ENCODE results near the gene ITPR2. TPM values are rescaled to one million over a fixed set of nuclear protein-coding genes. Genes with fewer than 3 reads are reported as not detected.
A peak's percentile ranks its signal among the peaks of the same experiment; 100 is the strongest.
"Not testable (repeated sequence)": the region's sequence is repeated elsewhere in the genome, so short reads cannot be mapped to it uniquely, and the experiment has no call there.

Gene ITPR2
- total RNA-seq, 1 donor from 2014 or later = 71.7 TPM

- ATAC-seq (peak; percentile 88), DNase-seq (ENCODE audit: low spot score) (peak; percentile 79)
- intact Hi-C loops (cut with DNase I) = no loop called here
Observed at GRCh38 chr12:26853303-26854030, 20.5 kb upstream of the ITPR2 start.

DNA sequence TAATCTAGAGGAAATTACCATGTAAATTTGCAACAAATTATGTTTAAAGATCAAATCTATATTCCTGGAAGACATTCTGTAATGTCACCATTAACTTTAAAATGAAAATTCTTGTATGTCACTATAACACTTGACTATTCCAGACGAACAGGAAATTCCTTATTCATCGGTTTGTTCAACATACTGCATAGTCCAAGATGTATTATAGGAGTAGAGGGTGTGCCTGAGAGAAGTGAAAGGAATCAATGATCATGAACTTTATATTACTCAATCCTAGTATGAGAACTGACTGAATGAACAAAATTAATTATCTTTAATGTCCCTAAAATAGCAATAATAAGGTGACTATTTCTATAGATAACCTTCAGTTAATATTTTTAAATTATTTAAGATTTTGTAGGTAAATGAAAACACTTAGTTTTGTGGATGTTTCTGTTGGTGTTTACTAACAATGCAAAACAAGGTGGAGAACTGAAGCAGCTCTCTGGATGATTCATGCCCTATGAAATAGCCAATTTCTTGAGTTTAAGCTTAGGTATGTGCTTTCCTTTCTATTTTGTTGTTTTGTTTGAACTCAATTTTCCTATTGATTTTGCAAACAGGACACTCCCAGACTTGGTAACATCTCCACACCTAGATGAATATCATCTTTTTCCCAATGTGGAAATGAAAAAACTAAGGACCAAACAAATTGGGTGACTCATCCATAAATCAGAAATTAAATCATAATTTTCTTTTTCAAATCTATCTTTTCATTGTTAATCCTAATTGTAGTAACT, 18.2 kb upstream of the ITPR2 start:
- DNase-seq (ENCODE audit: low spot score) = no peak
- no peak for ATAC-seq
- intact Hi-C loops (cut with DNase I) = no loop called here

GRCh38 chr12:26848156-26848825, 15.3 kb upstream of the ITPR2 start:
- intact Hi-C loops (cut with DNase I) = no loop called here
- ATAC-seq = no peak
- DNase-seq (ENCODE audit: low spot score) = no peak

GRCh38 chr12:26847431-26847830, 14.4 kb upstream of the ITPR2 start:
- no peak for DNase-seq (ENCODE audit: low spot score)
- intact Hi-C loops (cut with DNase I) = no loop called here
- no peak for ATAC-seq

DNA sequence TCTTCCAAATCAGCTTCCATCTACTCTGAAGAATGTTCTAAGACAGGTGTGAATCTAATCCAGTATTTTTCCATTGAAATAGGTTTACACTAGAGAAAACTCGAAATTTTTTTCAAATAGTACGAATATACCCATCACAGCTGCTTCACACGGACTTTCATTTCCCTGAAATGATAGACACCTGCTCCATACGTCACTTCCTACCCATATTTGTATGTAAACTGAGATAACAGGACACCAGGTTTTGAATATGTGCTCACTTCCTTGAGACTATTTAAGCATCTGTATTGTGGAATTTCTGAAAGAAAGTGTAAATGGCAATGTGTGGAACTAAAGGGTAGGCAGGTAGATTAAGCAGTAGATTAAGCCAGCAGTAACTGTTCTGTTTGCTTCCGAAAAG, 13.4 kb upstream of the ITPR2 start:
- no peak for ATAC-seq
- intact Hi-C loops (cut with DNase I) = no loop called here
- DNase-seq (ENCODE audit: low spot score) = no peak

DNA sequence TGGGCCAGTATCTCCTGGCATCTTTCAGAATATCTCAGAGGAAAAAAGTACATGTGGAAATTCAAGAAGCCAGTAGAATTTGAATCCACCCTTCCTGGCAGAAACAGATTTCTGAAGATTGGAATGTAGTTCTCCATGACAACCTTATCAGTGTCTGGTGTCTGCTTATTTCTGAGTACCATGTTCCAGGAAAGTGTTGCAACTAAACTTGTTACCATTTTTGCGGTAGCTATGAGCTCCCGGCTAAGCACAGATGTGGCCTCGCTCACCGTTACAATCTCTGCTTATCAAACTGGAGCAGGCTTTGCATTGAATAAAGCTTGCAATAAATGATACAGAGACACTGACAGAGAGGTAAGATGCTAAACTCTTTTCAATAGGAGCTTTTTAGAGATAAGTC, 13.0 kb upstream of the ITPR2 start:
- intact Hi-C loops (cut with DNase I) = no loop called here
- no peak for DNase-seq (ENCODE audit: low spot score)
- ATAC-seq = peak; percentile 85

- peak; percentile 78 for ATAC-seq
- intact Hi-C loops (cut with DNase I) = no loop called here
- DNase-seq (ENCODE audit: low spot score) = peak; percentile 80
Observed at GRCh38 chr12:26845057-26845666, 12.2 kb upstream of the ITPR2 start.

- intact Hi-C loops (cut with DNase I) = no loop called here
- DNase-seq (ENCODE audit: low spot score) (no peak), ATAC-seq (no peak)
Observed at GRCh38 chr12:26843311-26843710, 10.3 kb upstream of the ITPR2 start.

DNA sequence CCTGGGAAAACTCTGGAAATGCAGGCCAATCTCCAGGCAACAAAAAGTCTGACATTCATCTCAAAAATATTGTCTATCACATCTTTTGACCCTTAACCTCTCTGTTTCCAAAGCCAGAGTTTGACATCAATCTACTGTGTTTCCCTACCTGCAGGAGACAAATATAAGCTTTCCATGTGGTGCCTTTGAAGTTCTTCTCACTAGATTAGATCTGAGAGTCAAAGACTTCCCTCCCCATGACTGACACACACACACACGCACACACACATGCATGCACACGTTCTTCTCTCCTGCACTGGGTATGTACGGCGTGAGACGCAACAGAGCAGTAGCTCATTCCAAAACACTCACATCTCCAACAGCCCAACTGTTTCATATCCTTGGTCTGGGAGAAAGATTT, 8.1 kb upstream of the ITPR2 start:
- intact Hi-C loops (cut with DNase I) = no loop called here
- no peak for ATAC-seq
- DNase-seq (ENCODE audit: low spot score) = no peak

GRCh38 chr12:26839512-26839911, 6.5 kb upstream of the ITPR2 start:
- DNase-seq (ENCODE audit: low spot score) (no peak), ATAC-seq (no peak)
- intact Hi-C loops (cut with DNase I) = no loop called here

DNA sequence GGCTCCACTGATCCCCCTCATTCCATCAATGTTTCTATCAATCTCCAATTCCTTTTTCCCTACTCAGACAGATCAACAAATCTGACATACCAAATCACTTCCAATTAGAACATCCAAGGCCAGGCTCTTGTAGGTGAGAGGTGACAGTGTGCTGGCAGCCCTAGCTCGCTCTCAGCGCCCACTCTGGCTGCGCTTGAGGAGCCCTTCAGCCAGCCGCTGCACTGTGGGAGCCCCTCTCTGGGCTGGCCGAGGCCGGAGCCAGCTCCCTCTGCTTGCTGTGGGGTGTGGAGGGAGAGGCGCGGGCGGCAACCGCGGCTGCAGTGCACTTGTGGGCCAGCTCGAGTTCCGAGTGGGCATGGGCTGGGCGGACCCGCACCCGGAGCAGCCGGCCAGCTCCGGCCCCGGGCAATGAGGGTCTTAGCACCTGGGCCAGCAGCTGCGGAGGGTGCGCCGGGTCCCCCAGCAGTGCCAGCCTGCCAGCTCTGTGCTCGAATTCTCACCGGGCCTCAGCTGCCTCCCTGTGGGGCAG, 6.0 kb upstream of the ITPR2 start:
- ATAC-seq (no peak), DNase-seq (ENCODE audit: low spot score) (no peak)
- intact Hi-C loops (cut with DNase I) = no loop called here

DNA sequence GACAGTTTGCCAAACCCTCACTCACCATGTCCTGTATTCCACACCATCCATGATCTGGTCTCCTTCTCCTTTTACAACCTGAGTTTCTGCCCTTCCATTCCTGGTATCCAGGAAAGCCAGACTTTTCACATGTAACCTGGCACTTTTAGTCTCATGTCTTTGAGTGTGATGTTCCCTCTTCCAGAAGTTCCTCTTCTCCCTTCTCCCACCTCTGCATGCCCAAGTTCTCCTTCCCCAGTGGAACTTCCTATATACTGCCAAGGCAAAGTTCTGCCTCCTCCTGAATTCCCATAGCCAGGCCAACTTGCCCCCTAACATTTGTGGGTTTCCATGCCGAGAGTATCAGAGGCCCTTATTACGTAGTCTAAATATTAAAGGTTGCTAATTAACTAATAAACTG, 3.2 kb upstream of the ITPR2 start:
- ATAC-seq = no peak

GRCh38 chr12:26834503-26835060, 1.6 kb upstream of the ITPR2 start:
- DNase-seq (ENCODE audit: low spot score); ATAC-seq; intact Hi-C loops (cut with DNase I): not testable (repeated sequence)

More for the DNA sequence above, 3.2 kb upstream of the ITPR2 start:
- no peak for DNase-seq (ENCODE audit: low spot score)
- intact Hi-C loops (cut with DNase I) = no loop called here

DNA sequence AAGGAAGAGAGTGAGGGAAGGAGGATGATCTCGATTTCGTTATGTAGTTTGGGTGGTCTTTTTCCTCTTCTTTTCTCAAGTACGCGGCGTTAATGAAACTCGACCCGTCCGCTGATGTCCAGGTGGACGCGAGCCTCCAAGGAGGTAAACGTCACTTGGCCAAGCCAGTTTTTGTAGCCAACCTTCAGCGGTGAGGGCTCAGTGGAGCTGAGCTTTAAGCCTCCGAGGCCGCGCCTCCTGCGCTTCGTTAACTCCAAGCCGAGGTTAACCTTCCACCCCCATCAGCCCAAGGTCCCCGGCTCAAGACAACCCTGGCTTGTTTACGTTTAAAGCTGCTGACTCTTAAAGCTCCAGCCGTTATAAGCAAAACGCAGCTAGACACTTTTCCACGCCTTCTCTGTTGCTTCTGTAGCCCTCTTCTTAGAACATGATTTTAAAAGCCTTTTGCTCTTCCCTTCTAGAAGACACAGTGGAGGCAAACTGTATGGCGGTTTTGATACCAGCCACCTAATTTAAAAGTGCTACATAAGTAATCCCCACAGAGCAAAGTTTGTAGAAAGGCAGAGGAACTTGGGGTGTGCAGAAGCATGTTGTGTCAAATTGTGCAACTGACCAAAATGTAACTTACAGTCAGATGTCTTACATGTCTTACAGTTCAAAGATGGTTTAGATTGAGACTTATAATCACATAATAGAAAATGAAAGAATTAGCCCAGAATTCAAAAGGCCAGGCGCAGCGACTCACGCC, 923 bp upstream of the ITPR2 start:
- peak; percentile 48 for ATAC-seq
- intact Hi-C loops (cut with DNase I) = no loop called here

DNA sequence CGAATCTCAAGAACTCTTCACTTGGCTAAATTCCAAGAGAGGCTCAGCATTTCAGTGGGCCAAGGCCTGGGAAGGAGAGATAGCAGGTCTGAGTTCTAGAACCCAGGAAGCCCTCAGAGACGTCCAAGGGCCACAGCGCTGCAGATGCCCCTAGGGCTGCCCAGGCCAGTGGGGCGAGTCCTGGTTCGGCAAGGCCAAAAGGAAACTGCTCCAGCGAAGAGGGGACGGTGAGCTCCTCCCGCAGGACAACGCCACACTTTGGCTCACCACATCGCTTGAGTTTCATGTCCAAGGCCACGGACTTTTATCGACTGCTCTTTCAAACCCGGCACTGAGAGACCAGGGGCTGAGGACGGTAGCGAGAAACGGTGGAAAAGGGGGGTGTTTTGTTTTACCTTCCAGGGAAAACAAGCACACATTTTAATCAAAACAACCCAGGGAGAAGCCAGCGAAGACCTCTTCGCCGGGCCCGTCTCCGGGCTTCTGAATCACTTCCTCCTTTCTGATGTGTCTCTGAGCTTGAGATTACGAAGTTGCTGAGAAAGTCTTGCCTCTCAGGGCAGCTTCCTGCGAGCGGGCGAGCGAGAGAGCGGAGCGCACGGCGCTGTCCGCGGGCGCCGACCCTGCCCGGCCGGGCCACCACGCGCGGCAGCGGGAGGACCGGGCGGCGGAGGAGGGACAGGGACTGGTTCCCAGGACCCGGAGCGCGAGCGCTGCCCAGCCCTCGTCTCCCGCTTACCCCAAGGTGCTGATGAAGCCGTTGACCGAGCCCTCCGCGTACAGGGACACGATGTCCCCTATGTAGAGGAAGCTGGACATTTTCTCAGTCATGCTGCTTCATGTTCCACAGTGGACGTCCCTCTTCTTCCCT, 808 bp downstream of the ITPR2 start:
- peak; percentile 72 for DNase-seq (ENCODE audit: low spot score)
- ATAC-seq = peak; percentile 54
- intact Hi-C loops (cut with DNase I) = no loop called here

More for the DNA sequence above, 923 bp upstream of the ITPR2 start:
- DNase-seq (ENCODE audit: low spot score) = peak; percentile 64

- intact Hi-C loops (cut with DNase I) = no loop called here
- ATAC-seq (no peak), DNase-seq (ENCODE audit: low spot score) (no peak)
Observed at GRCh38 chr12:26830783-26831551, 2.0 kb downstream of the ITPR2 start.

- intact Hi-C loops (cut with DNase I) = no loop called here
- DNase-seq (ENCODE audit: low spot score) = no peak
Observed at GRCh38 chr12:26830363-26830762, 2.6 kb downstream of the ITPR2 start.

More at GRCh38 chr12:26830363-26830762, 2.6 kb downstream of the ITPR2 start:
- no peak for ATAC-seq

Data from sciatic nerve (tissue), 2 donors.